ENCODE data around the gene PRKAB1. TPM values are rescaled to one million over a fixed set of nuclear protein-coding genes. Genes with fewer than 3 reads are reported as not detected.

PRKAB1 gene
- total RNA-seq, 1 experiment from 2014 or later: 32.3 TPM

- TF ChIP-seq ZNF512 (CRISPR knock-in tag; IDR thresholded peaks at IDR 0.05; ENCODE audit: borderline replicate concordance) (no peak), E2F5 (CRISPR knock-in tag; IDR thresholded peaks at IDR 0.05) (no peak), NFATC4 (CRISPR knock-in tag; IDR thresholded peaks at IDR 0.05) (no peak)
Observed at GRCh38 chr12:119676573-119676972, 8.6 kb downstream of the PRKAB1 start (continued).

- no peaks in the 10 kb centered on the region for H3K9me3 Mint-ChIP-seq
- no peak overlapping the region for H3K27ac Mint-ChIP-seq
- CTCF ChIA-PET: interaction anchor here (4.0 kb wide), 1 partner anchor 36 kb away, joined by 12 read pairs; no protein-coding TSS in a partner anchor
- H3K36me3 Mint-ChIP-seq: peaks cover 75% of the 10 kb centered on the region
- no peak overlapping the region for H3K4me3 Mint-ChIP-seq
- H3K27me3 Mint-ChIP-seq (ENCODE audit: low read depth): no peaks in the 10 kb centered on the region
- no peak for DNase-seq (ENCODE audit: low spot score)
- H3K4me1 Mint-ChIP-seq: peaks cover 18% of the 10 kb centered on the region
- POLR2A ChIA-PET: no interaction called here
- ATAC-seq: no peak
- TF ChIP-seq PREB (CRISPR knock-in tag; IDR thresholded peaks at IDR 0.05; ENCODE audit: borderline replicate concordance) (no peak), ZNF281 (CRISPR knock-in tag; IDR thresholded peaks at IDR 0.05) (no peak), E2F4 (CRISPR knock-in tag; IDR thresholded peaks at IDR 0.05; ENCODE audit: borderline replicate concordance, low read depth) (no peak), ARID4B (CRISPR knock-in tag; IDR thresholded peaks at IDR 0.05; ENCODE audit: borderline replicate concordance) (no peak), JAZF1 (CRISPR knock-in tag; IDR thresholded peaks at IDR 0.05) (no peak), ZBTB43 (CRISPR knock-in tag; IDR thresholded peaks at IDR 0.05) (no peak), ZNF219 (CRISPR knock-in tag; IDR thresholded peaks at IDR 0.05; ENCODE audit: borderline replicate concordance) (no peak), FOXP4 (CRISPR knock-in tag; IDR thresholded peaks at IDR 0.05) (no peak), ZNF121 (CRISPR knock-in tag; IDR thresholded peaks at IDR 0.05) (no peak), ATF6 (CRISPR knock-in tag; IDR thresholded peaks at IDR 0.05) (no peak), ZNF671 (CRISPR knock-in tag; IDR thresholded peaks at IDR 0.05) (no peak), NR2C2 (CRISPR knock-in tag; IDR thresholded peaks at IDR 0.05) (no peak), MLX (CRISPR knock-in tag; IDR thresholded peaks at IDR 0.05) (no peak)
Observed at GRCh38 chr12:119678459-119678858, 10.5 kb downstream of the PRKAB1 start.
